NCI-H748 (cell line): Measurements from ENCODE around the gene KNCN.

Experiments used
- DNase-seq: peaks from one replicate; lab custom pipeline; 2025; ENCODE audit not compliant: unreplicated experiment; lab: John Stamatoyannopoulos, UW

Gene KNCN

DNA sequence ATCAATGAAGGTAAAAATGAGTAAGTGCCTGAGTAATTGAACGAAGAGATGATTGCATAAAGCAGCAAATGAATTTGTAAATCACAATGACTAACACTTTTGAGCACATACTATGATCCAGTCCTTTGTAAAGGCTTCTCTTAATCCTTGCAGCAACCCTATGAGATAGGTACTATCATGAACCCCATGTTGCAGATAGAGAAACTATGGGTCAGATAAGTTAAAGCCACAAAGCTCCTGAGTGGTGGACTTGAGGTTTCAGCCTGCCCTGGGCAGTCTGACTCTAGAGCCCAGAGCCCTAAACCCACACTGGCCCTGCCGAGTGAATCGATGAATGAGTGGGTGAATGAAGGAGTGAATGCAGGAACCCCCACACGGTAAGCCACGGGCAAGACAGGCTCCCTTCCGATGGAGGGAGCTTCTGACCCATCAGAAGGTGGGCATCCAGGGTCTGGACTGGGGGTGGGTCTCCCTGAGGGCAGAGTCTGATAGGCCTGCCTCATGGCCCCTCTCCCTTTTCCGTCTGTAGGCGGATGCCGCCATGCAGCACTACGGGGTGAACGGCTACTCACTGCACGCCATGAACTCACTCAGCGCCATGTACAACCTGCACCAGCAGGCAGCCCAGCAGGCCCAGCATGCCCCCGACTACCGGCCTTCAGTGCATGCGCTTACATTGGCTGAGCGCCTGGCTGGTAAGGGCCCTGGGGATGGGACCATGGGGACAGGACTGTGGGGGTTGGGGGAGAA, 44.8 kb downstream of the KNCN start:
- DNase-seq: no peak

- DNase-seq: no peak
These were observed 48.0 kb downstream of the KNCN start for GRCh38 chr1:46503421-46503820.

- DNase-seq: no peak
These were observed 49.9 kb downstream of the KNCN start for GRCh38 chr1:46501528-46501927.

GRCh38 chr1:46497665-46498064, 53.8 kb downstream of the KNCN start:
- DNase-seq: no peak

DNA sequence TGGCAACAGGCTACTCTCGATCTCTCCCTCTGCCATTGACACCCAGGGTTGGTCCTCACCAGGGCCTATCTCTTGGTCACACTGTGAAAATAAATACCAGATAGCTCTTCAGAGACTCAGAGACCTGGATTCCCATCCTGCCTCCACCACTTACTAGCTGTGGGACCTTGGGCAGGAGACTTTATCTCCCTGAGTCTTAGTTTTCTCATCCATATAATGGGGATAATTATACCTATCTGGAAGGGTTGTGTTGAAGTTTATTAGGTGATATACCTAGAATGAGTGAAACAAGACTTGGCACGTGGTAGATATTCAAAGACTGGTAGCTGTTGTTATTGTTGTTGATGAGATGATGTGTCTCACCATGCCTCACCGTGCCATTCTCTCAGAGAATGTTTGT, 54.4 kb downstream of the KNCN start:
- no peak for DNase-seq

DNA sequence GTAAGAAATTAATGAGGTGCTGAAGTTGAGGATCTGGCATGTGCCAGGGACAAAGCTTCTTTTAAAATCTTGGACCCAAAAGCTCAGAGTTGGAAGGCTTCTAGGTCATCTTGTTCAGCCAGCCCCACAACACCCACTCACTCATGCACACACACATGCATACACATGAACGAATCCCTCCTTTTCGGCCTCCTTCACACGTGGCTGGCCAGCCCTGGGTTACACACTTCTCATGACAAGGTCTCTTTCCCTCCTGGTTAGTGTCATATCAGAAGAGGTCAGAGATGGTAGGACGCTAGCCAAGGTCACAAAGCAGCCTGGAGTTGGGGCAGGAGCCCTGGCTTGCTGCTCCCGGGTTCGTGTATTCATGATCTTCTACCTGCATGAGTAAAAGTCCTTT, 54.9 kb downstream of the KNCN start:
- DNase-seq: no peak

DNA sequence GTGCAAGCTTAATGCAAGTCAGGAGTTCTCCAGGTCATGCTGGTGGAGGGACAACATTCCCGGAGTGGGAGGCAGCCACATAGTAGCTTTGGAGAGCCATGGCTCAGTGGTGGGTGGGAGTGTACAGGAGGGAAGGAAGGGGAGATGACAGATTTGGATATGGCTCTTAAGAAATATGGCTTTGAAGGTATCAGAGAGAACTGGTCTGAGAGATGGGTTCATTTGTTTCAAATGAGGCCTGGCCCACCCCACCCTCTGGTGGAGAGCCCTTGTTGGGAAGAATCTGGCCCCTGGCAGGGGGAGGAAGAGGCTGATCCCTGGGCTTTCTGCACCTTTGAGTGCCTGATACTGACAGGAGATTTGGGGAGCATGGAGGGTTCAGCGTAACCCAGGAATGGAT, 55.7 kb downstream of the KNCN start:
- no peak for DNase-seq
